HG03378 (cell line): ENCODE data around the gene TSGA10.

Experiments used
- ATAC-seq: cut with Tn5 transposase; IDR thresholded peaks from one replicate; pipeline ENCODE4 v1.9.1; 2021; ENCODE audit warnings: mild to moderate bottlenecking, moderate library complexity; ENCODE audit not compliant: unreplicated experiment

The TSGA10 gene

DNA sequence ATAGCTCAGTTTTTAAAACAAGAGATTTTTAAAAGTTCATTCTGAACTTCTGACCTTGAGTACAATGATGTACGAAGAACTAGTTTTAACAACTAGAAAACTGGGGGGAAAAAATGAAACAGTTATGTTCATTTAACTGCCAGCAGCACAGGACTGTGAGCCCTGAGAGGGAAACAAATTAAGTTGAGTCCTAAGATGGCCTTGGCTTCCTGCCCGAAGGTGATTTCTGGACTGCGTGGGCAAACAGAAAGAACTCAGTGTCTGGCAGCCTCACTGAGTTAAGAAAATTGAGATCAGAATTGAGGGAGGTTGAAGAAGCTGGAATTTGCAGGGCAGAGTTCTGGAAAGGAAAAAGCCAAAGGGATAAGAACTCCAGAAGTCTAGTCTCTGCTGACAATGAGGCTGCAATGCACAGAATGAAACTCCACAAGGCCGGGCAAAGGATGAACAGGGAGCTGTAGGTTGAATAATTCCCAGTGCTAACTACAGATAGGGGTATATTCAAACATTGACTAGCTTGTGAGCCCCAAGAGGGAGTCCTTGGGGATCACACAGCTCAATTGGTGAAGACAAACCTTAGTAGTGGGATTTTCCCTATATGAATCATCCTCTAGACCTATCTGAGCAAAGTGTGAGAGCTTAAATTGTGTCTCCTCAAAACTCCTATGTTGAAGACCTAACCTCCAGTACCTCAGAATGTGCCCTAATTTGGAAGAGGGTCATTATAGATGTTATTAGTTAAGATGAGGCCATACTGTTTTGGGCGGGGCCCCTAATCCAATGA is 205.6 kb downstream of the TSGA10 start:
- no peak for ATAC-seq

DNA sequence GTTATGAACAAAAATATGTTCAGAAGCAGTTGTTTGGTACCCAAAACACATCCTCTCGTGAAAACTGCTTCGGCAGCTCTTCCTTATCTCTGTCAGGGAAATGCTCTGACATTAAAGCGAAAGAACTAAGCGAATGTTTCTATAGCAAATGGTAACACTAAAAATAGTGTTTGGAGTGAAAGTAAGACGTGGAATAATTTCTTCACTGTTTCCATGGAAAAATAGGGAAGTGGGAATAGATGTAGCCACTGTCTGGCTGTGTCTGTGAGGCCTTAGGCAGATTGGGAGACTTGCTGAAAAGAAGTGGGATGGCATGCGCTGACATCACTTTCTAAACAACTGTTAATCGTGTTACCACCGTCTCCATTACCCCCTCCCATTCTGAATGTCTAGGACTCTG is 207.2 kb downstream of the TSGA10 start:
- ATAC-seq = no peak
